DMS53 (cell line): ENCODE data around the gene TANK.

Experiments
- DNase-seq: peaks from one replicate; lab custom pipeline; 2025; lab: John Stamatoyannopoulos, UW

TANK gene

DNA sequence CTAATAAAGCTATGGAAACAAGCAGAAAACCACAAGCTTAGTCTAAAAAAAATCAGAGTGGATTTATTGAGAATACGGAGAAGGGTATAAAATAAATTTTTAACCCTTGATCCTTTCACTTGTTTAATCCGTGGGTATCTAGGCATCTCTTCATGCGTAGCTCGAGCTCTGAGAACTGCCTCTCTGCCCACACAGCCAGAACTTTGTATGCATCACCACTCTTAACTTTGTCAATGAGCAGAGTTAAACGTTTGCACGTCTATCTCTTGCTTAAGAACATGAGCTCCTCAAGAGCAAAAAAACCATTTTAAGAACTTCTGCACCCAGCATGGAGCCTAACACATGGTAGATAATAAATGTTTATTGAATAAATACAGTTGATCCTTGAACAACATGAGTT, 26.9 kb upstream of the TANK start:
- no peak for DNase-seq

DNA sequence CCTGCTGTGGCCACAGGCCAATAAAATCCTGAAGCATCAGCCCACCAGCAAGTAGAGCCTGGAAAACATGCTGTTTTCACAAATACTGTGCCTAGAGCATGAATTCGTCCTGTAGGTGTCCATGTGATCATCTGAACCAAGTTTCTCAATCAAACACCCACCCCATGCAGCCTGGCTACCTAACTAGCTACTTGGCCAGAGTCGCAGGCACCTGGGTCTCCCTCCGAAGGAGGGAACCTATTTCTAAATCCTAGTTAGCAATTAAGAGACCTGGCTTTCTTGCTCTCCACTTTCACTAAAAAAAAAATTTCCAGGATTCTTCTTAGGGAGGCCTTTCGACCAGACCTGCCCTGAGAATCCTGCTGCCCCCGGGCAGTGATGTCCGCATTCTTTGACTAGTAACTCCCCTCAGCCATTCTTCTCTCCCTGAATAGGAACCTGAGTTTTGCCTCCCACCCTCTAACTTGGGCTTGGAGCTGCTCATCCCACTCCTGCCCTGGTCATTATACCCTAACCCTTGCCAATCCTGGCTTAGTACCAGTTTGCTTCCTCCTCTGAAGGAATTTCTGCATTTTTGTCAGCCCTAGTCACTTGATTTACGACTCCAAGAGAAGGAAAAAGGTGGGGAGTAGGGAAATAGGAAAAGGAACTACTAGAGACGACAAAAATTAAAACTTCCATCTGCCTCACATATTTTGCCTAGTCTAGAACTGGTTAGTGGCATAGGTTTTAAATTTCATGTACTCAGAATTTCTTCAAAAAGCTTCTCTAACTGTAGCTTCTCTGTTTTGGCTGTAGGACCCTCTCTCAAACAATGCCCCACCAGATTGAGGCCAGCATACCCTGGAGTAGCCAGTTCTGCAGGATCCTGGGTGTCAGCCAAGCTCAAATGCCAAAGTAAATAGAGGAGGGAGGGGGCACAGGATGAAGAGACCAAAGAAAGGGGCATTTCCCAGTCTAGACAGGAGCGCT, 25.4 kb upstream of the TANK start:
- peak; percentile 69 for DNase-seq

DNA sequence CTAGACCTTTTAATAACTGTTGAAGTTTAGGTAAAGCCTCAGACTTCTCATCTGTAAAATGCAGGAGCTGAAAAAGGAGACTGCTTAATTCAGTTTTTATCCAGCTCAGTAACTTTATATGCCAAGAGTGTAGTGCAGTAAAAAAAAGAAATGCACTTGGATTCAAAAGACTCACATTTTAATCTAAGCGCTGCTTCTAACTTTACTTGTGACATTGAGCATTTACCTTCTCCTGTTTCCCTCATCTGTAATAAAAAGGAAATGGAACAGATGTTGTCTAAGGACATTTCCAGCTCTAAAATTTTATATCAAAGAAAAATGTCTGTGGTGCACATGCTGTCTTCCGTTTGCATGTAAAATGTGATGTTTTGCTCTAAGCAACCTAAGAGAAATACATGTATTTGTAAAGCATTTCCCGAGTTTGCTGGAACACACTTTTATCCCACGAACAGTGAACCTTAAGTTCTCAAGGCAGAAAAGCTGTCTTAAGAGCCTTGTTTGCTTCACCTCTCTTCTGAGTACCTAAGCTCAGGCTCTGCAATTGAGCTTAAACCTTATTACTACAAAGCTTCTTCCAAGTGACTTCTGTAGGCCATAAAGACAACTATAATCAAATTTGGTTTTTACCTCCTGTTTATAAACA, 24.2 kb upstream of the TANK start:
- no peak for DNase-seq

DNA sequence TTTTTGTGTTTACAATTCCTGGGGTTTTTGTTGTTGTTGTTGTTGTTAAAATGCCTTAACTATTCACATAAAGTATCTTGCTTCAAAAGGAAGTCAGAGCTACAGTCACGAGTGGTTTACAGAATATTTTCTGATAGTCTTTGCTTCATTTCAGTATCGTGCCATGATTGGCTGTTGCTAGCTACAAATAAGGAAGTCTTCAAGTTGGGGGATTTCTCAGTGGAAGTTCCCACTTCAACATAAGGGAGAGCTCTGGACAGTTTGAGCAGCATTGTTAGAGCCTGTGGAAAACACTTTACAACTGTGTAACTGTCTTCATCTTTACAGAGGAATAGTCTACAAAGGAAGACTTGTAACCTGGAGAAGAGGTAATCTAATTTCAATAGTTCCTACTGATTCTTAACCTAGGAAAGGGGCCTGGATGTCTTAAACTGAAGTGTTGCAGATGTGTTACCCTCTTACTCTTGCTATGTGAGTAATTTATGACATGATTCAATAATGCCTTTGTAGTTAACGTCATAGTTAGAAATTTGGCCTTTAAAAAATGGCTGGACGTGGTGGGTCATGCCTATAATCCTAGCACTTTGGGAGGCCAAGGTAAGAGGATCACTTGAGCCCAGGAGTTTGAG, 23.4 kb upstream of the TANK start:
- peak; percentile 38 for DNase-seq

DNA sequence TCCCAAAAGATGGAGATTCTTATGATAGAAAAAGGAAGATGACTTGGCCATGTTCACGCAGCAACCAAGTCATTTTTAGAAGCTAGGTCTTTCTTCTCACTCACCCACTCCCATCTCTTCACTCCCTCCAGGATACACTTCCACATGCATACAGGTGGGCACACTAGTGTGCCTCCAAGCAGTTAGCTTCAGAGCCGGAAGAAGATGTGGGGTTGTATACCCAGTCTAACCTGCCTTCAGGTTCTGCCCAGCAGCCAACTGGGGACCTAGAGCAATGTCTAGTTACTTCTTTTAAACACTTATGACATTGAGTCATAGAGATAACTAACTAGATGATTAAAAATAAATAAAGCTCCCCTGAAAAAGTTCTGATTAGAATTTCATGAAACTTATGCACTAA, 21.8 kb upstream of the TANK start:
- no peak for DNase-seq

GRCh38 chr2:161139098-161139987, 20.9 kb upstream of the TANK start:
- DNase-seq, result no peak

DNA sequence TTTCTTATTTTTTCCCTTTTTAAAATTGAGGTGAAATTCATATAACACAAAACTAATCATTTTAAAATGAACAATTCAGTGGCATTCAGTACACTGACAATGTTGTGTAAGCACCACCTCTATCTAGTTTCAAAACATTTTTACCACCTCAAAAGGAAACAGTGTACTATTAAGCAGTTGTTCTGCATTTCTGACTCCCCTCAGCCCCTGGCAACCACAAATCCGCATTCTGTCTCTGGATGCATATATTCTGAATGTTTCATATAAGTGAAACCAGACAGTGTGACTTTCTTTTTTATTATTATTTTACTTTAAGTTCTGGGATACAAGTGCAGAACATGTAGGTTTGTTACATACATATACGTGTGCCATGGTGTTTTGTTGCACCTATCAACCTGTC, 19.2 kb upstream of the TANK start:
- DNase-seq, result no peak

GRCh38 chr2:161146209-161146775, 13.9 kb upstream of the TANK start:
- no peak for DNase-seq

DNA sequence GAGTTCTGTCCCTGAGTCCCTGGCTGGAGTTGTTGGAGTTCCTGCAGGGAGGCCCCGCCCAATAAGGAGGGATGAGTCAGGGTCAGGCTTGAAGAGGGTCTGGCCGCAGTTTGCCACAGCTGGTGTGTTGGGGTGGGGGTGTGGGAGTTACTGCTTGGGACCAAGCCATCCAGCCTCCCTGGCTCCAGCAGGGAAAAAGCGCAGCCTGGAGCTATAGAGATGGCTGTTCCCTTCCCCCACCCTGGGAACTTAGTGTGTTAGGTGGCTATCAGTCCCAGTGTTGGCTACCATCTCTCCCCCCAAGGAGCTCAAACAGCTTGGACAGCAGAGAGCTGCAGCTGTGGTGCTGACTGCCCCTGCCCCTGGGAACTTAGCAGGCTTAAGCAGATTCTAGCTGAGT, 13.2 kb upstream of the TANK start:
- DNase-seq, result no peak

DNA sequence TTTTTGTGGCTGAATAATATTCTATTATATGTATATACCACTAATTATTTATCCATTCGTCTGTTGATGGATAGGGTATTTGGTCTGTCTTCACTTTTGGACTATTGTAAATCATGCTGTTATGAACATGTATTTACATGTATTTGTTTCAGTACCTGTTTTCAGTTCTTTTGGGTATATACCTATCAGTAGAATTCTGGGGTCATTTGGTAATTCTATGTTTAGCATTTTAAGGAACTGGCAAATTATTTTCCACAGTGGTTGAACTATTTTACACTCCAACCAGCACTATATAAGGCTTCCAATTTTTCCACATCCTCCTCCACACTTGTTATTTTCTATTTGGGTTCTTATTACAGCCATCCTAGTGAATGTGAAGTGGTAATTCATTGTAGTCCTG, 12.4 kb upstream of the TANK start:
- DNase-seq, result no peak

DNA sequence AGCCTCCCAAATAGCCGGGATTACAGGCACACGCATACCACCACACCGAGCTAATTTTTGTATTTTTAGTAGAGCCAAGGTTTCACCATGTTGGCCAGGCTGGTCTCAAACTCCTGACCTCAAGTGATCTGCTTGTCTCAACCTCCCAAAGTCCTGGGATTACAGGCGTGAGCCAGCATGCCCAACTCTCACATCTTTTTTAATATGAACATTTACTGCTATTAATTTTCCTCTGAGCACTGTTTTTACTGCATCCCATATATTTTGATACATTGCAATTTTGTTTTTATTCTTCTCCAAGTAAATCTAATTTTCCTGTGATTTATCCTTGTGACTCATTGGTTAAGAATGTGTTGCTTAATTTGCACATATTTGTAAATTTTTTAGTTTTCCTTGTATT, 9.5 kb upstream of the TANK start:
- no peak for DNase-seq

GRCh38 chr2:161152302-161152701, 7.9 kb upstream of the TANK start:
- DNase-seq, result no peak

DNA sequence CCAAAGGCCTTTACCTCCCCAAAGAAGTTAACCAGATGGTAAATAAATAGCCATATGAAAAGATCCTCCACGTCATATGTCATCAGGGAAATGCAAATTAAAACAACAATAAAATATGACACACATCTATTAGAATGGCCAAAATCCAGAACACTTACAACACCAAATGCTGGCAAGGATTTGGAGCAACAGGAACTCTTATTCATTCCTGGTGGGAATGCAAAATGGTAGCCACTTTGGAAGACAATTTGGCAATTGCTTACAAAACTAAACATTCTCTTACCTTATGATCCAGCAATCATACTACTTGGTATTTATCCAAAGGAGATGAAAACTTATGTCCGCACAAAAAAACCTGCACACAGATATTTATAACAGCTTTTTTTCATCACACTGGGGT, 1.3 kb upstream of the TANK start:
- no peak for DNase-seq

GRCh38 chr2:161159456-161160225, 587 bp upstream of the TANK start:
- peak; percentile 51 for DNase-seq

DNA sequence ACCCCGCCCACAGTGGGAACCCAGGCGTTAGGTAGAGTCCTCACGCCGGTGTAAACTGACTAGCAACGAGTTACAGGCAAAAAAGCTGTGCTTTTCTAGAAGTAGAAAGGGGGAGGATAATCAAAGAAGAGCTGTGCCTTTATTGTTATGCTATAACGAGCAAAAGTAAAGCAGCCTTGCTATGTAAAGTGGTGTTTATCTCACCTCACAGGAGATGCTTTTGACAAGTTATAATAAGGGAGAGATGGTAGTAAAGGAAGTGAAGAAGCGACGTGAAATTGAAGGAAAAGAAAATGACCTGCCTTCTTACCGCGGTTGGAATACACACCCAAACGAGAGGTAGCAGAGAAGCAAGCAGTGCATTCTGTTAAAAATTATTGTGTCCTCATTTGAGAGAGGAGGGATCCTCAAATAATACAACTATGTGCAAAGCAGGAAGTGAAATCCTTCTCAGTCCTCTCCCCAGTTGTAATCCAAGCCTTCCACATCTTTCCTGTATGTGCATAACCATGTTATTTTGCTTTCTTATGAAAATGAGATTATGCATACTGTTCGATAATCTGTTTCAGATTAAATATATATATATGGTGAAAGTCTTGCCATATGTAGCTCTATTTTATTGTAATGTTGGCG, 962 bp downstream of the TANK start:
- DNase-seq, result no peak

DNA sequence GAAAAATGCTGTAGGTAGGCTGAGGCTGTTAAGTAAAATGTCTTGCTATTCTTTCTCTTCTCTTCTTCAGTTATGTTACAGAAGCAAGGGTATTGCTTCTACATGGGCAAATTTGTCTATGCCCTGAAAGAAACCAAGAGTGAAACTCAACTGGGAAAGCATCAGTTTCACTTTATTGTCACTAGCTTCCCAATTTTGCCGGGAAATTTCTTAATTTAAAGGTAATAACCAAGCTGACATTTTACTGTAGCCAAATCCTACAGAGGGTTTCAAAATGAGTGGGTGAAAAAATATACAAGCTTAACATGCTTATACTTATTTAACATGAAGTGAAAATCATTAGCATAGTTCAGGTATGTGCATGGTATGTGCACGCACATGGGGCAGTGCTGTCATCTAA, 3.2 kb downstream of the TANK start:
- no peak for DNase-seq

DNA sequence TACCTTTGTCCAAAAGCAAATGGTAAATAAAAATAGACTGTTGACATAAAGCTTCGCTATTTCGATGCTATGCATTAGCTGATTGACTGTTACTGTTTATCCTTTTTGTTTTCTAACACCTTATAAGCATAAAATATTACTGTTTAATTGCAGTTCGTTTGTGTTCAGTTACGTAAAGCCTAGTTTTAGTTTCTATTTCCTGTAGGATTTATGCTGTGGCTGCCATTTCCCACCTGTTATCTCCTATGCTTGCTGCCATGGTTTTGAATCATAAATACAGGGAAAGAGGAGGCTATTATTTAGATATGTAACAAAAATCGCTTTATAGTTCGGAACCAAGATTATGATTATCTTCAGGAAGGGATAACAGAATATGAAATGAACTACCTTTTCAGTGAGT, 3.9 kb downstream of the TANK start:
- DNase-seq, result no peak

DNA sequence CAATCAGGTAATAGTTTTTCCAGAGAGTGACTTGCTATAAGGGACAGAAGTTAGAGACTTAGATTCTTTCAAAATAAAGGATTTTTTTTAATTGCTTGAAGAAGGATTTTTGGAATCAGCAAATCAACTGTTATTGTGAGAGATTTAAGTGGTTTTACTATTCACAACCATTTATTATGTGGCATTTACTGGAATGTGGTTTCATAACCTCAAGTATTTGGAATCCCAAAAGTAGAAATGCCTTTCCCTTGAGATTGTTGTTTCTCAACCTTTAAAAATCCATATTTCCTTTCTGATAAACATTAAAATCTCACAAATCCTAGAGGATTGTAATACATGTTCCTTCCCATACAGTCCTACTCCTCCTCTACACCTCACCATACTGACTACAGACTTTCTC, 5.0 kb downstream of the TANK start:
- DNase-seq, result no peak

DNA sequence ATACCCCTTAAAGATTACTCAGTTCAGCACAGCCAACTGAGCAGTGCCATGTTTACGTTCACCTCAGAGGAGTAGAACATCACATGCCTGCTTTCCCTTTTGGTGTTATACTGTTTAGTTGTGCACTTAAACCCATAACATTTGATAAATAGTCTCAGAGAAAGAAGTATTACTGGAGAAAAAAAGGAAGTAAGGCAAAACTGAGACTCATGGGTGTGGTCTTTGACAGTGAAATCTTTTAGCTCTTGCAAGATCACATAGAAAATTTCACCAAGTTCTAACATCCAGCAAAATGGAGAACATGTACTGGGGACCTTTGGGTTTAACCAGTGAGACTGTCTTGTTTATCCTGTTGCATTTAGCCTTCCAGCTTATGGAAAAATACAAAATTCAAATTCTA, 5.6 kb downstream of the TANK start:
- DNase-seq, result no peak
